PC-9 (cell line): ENCODE measurements around the gene ZC3H15. TPM values are rescaled to one million over a fixed set of nuclear protein-coding genes. Genes with fewer than 3 reads are reported as not detected.

Experiments
- BruUV-seq: library from RNA; stranded (reverse); fragments of 400-500 nt; replicated peaks from 2 replicates; lab custom pipeline; 2021; lab: Mats Ljungman, UMichigan
- CTCF ChIA-PET: fragments of 300-600 bp; sonication (Branson Sonifier 250); formaldehyde crosslinking; loops from one replicate; lab custom pipeline; 2022; ENCODE audit warnings: antibody characterized with exemption; lab: Charles Lee
- POLR2A ChIA-PET: fragments of 300-600 bp; sonication (Branson Sonifier 250); formaldehyde crosslinking; loops from one replicate; lab custom pipeline; 2022; ENCODE audit warnings: antibody characterized with exemption; ENCODE audit not compliant: unreplicated experiment; lab: Charles Lee
- DNase-seq, 2 experiments: peaks; one replicate each; pipeline versions ENCODE4 v3.0.0 to v3.0.0-alpha.2; 2015 to 2022; ENCODE audit warnings: mixed read lengths in 1 of 2
- H2AFZ ChIP-seq: fragments of 200-600 bp; sonication (generic); 2 replicates; pipeline ENCODE4 v1.8.1; 2017; ENCODE audit warnings: antibody characterized with exemption
- H3F3A ChIP-seq: fragments of 200-600 bp; sonication (generic); 2 replicates; pipeline ENCODE4 v1.8.1; 2017; ENCODE audit warnings: antibody characterized with exemption, mild to moderate bottlenecking, low read depth; ENCODE audit not compliant: insufficient read depth
- H3K27ac ChIP-seq: fragments of 200-600 bp; sonication (generic); 2 replicates; pipeline ENCODE4 v1.6.1; 2016; ENCODE audit warnings: mixed run types
- H3K27me3 ChIP-seq: fragments of 200-600 bp; sonication (generic); 2 replicates; pipeline ENCODE4 v1.6.1; 2016; ENCODE audit warnings: low read depth, mixed run types; ENCODE audit not compliant: insufficient read depth
- H3K36me3 ChIP-seq: fragments of 200-600 bp; sonication (generic); 2 replicates; pipeline ENCODE4 v1.6.1; 2016; ENCODE audit warnings: low read depth, mixed run types
- H3K4me1 ChIP-seq: fragments of 200-600 bp; sonication (generic); replicated peaks from 2 replicates; pipeline ENCODE4 v1.6.1; 2016; ENCODE audit warnings: mixed run types; ENCODE audit not compliant: insufficient read depth
- H3K4me2 ChIP-seq: fragments of 200-600 bp; sonication (generic); 2 replicates; pipeline ENCODE4 v1.6.1; 2017; ENCODE audit warnings: mixed run types
- H3K4me3 ChIP-seq: fragments of 200-600 bp; sonication (generic); 2 replicates; pipeline ENCODE4 v1.6.1; 2016; ENCODE audit warnings: mixed run types
- H3K79me2 ChIP-seq: fragments of 200-600 bp; sonication (generic); 2 replicates; pipeline ENCODE4 v1.6.1; 2017; ENCODE audit warnings: low read depth, mixed run types
- H3K9me2 ChIP-seq: fragments of 200-600 bp; sonication (generic); 2 replicates; pipeline ENCODE4 v1.8.1; 2017; ENCODE audit warnings: mild to moderate bottlenecking; ENCODE audit not compliant: insufficient read depth
- H3K9me3 ChIP-seq: fragments of 200-600 bp; sonication (generic); 2 replicates; pipeline ENCODE4 v1.8.1; 2016; ENCODE audit warnings: low read depth; ENCODE audit not compliant: insufficient read depth
- H4K20me1 ChIP-seq: fragments of 200-600 bp; sonication (generic); 2 replicates; pipeline ENCODE4 v1.8.1; 2017; ENCODE audit not compliant: insufficient read depth
- CTCF ChIP-seq: fragments of 200-600 bp; sonication (generic); conservative IDR thresholded peaks from 2 replicates; pipeline ENCODE4 v1.6.1; 2017; ENCODE audit warnings: mixed run types, antibody characterized with exemption, mild to moderate bottlenecking, moderate library complexity
- EZH2 ChIP-seq: fragments of 200-600 bp; sonication (generic); IDR thresholded peaks from 2 replicates; pipeline ENCODE4 v1.8.0; 2017; ENCODE audit warnings: antibody characterized with exemption, low read depth
- intact Hi-C: fragments of 100-400 bp; cut with micrococcal nuclease; formaldehyde crosslinking; loops from one replicate; pipeline ENCODE4 v1.10.0; 2022; ENCODE audit not compliant: unreplicated experiment
- total RNA-seq: library from RNA; stranded (reverse); gene quantifications from 2 replicates; pipeline ENCODE4 v1.2.3, GENCODE V29; 2021

Gene ZC3H15
- total RNA-seq, 1 experiment from 2014 or later: 42.5 TPM

DNA sequence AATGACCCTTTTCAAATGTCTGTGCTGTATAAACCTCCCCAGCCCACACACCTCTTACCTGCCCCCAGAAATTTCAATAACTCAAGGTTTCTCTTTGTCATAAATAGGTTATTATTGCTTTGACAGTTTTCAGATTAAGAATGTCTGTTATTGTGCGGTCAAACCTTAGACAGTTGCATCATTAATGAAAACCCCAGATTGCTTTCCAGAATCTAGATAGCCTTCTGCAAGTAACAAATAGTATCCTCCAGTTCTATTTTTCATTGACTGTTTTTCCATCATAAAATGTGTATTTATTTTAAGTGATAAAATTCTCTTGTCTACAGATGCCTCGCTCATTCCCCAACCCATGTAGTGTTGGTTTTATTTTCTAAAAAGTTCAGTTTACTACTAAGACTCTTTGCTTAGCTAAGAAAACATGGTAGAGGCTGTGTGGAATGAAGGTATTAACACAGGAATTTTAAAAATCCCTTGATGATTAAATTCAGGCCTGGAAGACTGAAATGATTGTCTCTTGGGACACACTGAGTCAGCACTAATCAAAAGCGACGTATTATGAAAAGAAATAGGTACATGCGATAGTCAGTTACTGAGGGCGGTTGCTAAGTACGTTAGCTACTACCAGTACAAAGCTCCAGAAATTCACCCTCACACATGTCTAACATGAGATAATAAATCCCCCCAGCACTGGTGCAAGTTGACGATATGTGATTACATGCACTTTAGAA is 65.4 kb downstream of the ZC3H15 start:
- BruUV-seq: no TSS peak
- intact Hi-C loops: no loop called here
- POLR2A ChIA-PET: no interaction called here
- H3K27ac ChIP-seq: no peak overlapping the region
- H3K9me3 ChIP-seq: no peaks in the 10 kb centered on the region
- H3K36me3 ChIP-seq: no peaks in the 10 kb centered on the region
- H3F3A ChIP-seq: no peaks in the 10 kb centered on the region
- H3K4me1 ChIP-seq: no peaks in the 10 kb centered on the region; the same call in 1 of the 2 replicates
- no peak overlapping the region for H2AFZ ChIP-seq
- no peaks in the 10 kb centered on the region for H3K79me2 ChIP-seq
- no peaks in the 10 kb centered on the region for H3K27me3 ChIP-seq
- no peaks in the 10 kb centered on the region for H3K9me2 ChIP-seq
- no peaks in the 10 kb centered on the region for H4K20me1 ChIP-seq
- no peak overlapping the region for H3K4me3 ChIP-seq
- H3K4me2 ChIP-seq: no peak overlapping the region
- no peak for DNase-seq
- TF ChIP-seq EZH2: no peak
- TF ChIP-seq CTCF: no peak
- CTCF ChIA-PET: no interaction called here

DNA sequence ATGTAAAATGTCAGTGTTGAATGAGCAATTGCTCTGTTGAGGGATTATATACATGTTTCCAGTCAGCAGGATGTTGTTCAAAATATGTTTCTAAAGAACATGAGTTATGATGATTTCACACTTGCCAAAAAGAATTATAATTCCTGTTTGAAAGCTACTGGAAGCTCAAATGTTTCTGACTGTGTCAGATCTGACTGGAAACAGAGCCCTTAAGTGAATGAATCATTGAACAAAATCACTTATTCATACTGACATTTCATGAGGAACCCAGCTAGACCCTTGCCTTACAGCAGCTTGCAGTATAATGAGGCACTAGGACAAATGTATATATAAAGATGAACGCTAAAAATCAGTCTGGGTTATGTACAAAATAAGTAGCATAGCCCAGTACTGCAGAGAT is 68.4 kb downstream of the ZC3H15 start:
- TF ChIP-seq CTCF (no peak), EZH2 (no peak)
- no TSS peak for BruUV-seq
- CTCF ChIA-PET: no interaction called here
- H3K4me1 ChIP-seq: no peaks in the 10 kb centered on the region; the same call in 1 of the 2 replicates
- intact Hi-C loops: no loop called here
- peaks cover 5% of the 10 kb centered on the region; the same call in 1 of the 2 replicates for H3K9me2 ChIP-seq
- DNase-seq: no peak
- no peaks in the 10 kb centered on the region for H3K36me3 ChIP-seq
- no peaks in the 10 kb centered on the region for H3K79me2 ChIP-seq
- no peak overlapping the region for H3K4me3 ChIP-seq
- no peak overlapping the region for H3K4me2 ChIP-seq
- H2AFZ ChIP-seq: no peak overlapping the region
- no peak overlapping the region for H3K27ac ChIP-seq
- H4K20me1 ChIP-seq: no peaks in the 10 kb centered on the region
- no peaks in the 10 kb centered on the region for H3K27me3 ChIP-seq
- no peaks in the 10 kb centered on the region for H3K9me3 ChIP-seq
- H3F3A ChIP-seq: no peaks in the 10 kb centered on the region
- POLR2A ChIA-PET: no interaction called here

- Histone ChIP-seq H3K79me2 (no peaks in the 10 kb centered on the region), H3K9me3 (no peaks in the 10 kb centered on the region), H3K36me3 (no peaks in the 10 kb centered on the region), H4K20me1 (no peaks in the 10 kb centered on the region), H2AFZ (no peak overlapping the region), H3K4me1 (no peaks in the 10 kb centered on the region; the same call in 1 of the 2 replicates), H3F3A (no peaks in the 10 kb centered on the region), H3K4me3 (no peak overlapping the region), H3K27me3 (no peaks in the 10 kb centered on the region), H3K9me2 (peaks cover 5% of the 10 kb centered on the region; the same call in 1 of the 2 replicates), H3K4me2 (no peak overlapping the region), H3K27ac (no peak overlapping the region)
- BruUV-seq: no TSS peak
- ChIA-PET CTCF (no interaction called here), POLR2A (no interaction called here)
- DNase-seq: no peak
- TF ChIP-seq CTCF (no peak), EZH2 (no peak)
- intact Hi-C loops: no loop called here
Observed at GRCh38 chr2:186554850-186555671, 69.0 kb downstream of the ZC3H15 start.
